Stomach (tissue), 9 donors: ENCODE measurements around the gene CADPS. TPM values are rescaled to one million over a fixed set of nuclear protein-coding genes. Genes with fewer than 3 reads are reported as not detected.

ENCODE experiments used
- DNase-seq, 2 donors: peaks; one replicate each; pipeline versions ENCODE4 v3.0.0 to v3.0.0-alpha.2; 2013 to 2019
- H3K27ac ChIP-seq, 5 donors: fragments of 200-600 bp in 4 of 5; sonication (generic) in 4 of 5; one replicate each; pipeline ENCODE4 v1.5.1; 2013 to 2019; ENCODE audit warnings: mild to moderate bottlenecking in 1 of 5, moderate library complexity in 1 of 5
- H3K27me3 ChIP-seq, 3 donors: fragments of 200-600 bp; sonication (generic); one replicate each; pipeline ENCODE4 v1.5.1; 2017 to 2019; ENCODE audit warnings: mixed run types in 1 of 3
- H3K36me3 ChIP-seq, 4 donors: fragments of 200-600 bp; sonication (generic); 1 replicate in 3 of 4; 2 replicates in 1 of 4; pipeline ENCODE4 v1.5.1; 2016 to 2019
- H3K4me1 ChIP-seq, 4 donors: fragments of 200-600 bp; sonication (generic); one replicate each; pipeline ENCODE4 v1.5.1; 2016 to 2019
- H3K4me3 ChIP-seq, 4 donors: fragments of 200-600 bp; sonication (generic) in 3 of 4; one replicate each; pipeline ENCODE4 v1.5.1; 2016 to 2019; ENCODE audit warnings: mild to moderate bottlenecking in 1 of 4
- H3K9me3 ChIP-seq, 4 donors: fragments of 200-600 bp; sonication (generic); one replicate each; pipeline ENCODE4 v1.5.1; 2016 to 2019
- CTCF ChIP-seq, 7 experiments: fragments of 450-650 bp in 4 of 7; fragments of 200-600 bp in 3 of 7; sonication (generic) in 3 of 7; IDR thresholded peaks; one replicate each; pipeline ENCODE4 v1.5.1; 2016 to 2019; ENCODE audit warnings: antibody characterized with exemption in 7 of 7, control low read depth in 2 of 7, mild to moderate bottlenecking in 1 of 7
- EP300 ChIP-seq: sonication (generic); formaldehyde crosslinking; IDR thresholded peaks from one replicate; pipeline ENCODE4 v1.6.1; 2017; ENCODE audit warnings: antibody characterized with exemption
- POLR2A ChIP-seq, 4 donors: fragments of 450-650 bp; IDR thresholded peaks; one replicate each; pipeline ENCODE4 v1.6.1; 2016; ENCODE audit warnings: antibody characterized with exemption in 4 of 4, control low read depth in 2 of 4, mild to moderate bottlenecking in 1 of 4, moderate library complexity in 1 of 4
- POLR2AphosphoS5 ChIP-seq, 3 donors: sonication (generic); formaldehyde crosslinking; IDR thresholded peaks; one replicate each; pipeline ENCODE4 v1.6.1; 2016; ENCODE audit warnings: antibody characterized with exemption in 3 of 3
- WGBS, 5 donors: extraction: QIAGEN DNeasy Blood & Tissue Kit in 3 of 5; methylation state at CpG; one replicate each; pipeline versions ENCODE4 v1.1.5 to v1.1.7; 2013 to 2018; 5-methylcytosine and 5-hydroxymethylcytosine counted together
- intact Hi-C: fragments of 100-400 bp; cut with DNase I; formaldehyde crosslinking; loops from one replicate; pipeline ENCODE4 v1.15.1; 2023; ENCODE audit warnings: low total_unique reads
- polyA plus RNA-seq, 3 donors: library from polyadenylated mRNA; stranded (reverse); fragments of 200-250 nt; gene quantifications; one replicate each; pipeline ENCODE4 v1.2.3, GENCODE V29; 2013
- total RNA-seq, 5 donors: library from RNA; depleted of rRNA; stranded (reverse); fragments of >200 nt; gene quantifications; one replicate each; pipeline versions ENCODE4 v1.1.0 to v1.2.3, GENCODE V29; 2014 to 2016
- donor health status: healthy with polysubstance abuse.
- donor health status: Bipolar disorder and iron deficiency.
- donor health status: healthy.

The CADPS gene
- total and polyA plus RNA-seq, 8 donors, result 0.58 to 32.2 (median 3.4) TPM

- peaks cover 0 to 16% (median 10%) of the 10 kb centered on the region in 4 donors for H3K9me3 ChIP-seq
- H3K27ac ChIP-seq, result peak overlapping the region in 2 of 5 donors; percentile 37 to 56
- 8 to 15% (median 10%) methylated on average over 4 of the region's 4 CpGs for WGBS, 5 donors
- intact Hi-C loops, result no loop called here
- H3K4me1 ChIP-seq, result peaks cover 14 to 24% (median 19%) of the 10 kb centered on the region in 4 donors
- no peak for TF ChIP-seq POLR2A (IDR thresholded peaks at IDR 0.05)
- TF ChIP-seq EP300, result no peak
- TF ChIP-seq CTCF (IDR thresholded peaks at IDR 0.05), result no peak
- no peak for TF ChIP-seq POLR2AphosphoS5 (IDR thresholded peaks at IDR 0.05)
- peaks cover 13 to 58% (median 31%) of the 10 kb centered on the region in 3 donors for H3K27me3 ChIP-seq
- no peaks in the 10 kb centered on the region for H3K36me3 ChIP-seq
- DNase-seq, result no peak
- H3K4me3 ChIP-seq, result peak overlapping the region; percentile 39 to 57 (median 46)
These were observed 1.8 kb downstream of the CADPS start for GRCh38 chr3:62873451-62873760.

- Histone ChIP-seq H3K36me3 (no peaks in the 10 kb centered on the region), H3K4me3 (no peak overlapping the region), H3K9me3 (peaks cover 0 to 16% (median 10%) of the 10 kb centered on the region in 4 donors), H3K27ac (no peak overlapping the region), H3K4me1 (peaks cover 14 to 24% (median 19%) of the 10 kb centered on the region in 4 donors), H3K27me3 (peaks cover 13 to 50% (median 31%) of the 10 kb centered on the region in 3 donors)
- no peak for DNase-seq
- TF ChIP-seq POLR2AphosphoS5 (IDR thresholded peaks at IDR 0.05), result no peak
- no peak for TF ChIP-seq POLR2A (IDR thresholded peaks at IDR 0.05)
- TF ChIP-seq EP300, result no peak
- TF ChIP-seq CTCF (IDR thresholded peaks at IDR 0.05), result no peak
- intact Hi-C loops, result no loop called here
- 17 to 39% (median 25%) methylated on average over 1 of the region's 1 CpG for WGBS, 5 donors
These were observed 2.9 kb downstream of the CADPS start for GRCh38 chr3:62872318-62872717.

GRCh38 chr3:62870321-62870720 lies 4.9 kb downstream of the CADPS start:
- Histone ChIP-seq H3K27me3 (peaks cover 5 to 31% (median 21%) of the 10 kb centered on the region in 3 donors), H3K9me3 (peaks cover 0 to 5% (median 2%) of the 10 kb centered on the region in 4 donors), H3K4me1 (peaks cover 14 to 20% (median 17%) of the 10 kb centered on the region in 4 donors), H3K27ac (no peak overlapping the region), H3K36me3 (no peaks in the 10 kb centered on the region), H3K4me3 (no peak overlapping the region)
- intact Hi-C loops, result no loop called here
- no peak for DNase-seq
- WGBS, 5 donors, result 69 to 95% (median 87%) methylated on average over 1 of the region's 1 CpG
- TF ChIP-seq POLR2A (IDR thresholded peaks at IDR 0.05) (no peak), EP300 (no peak), CTCF (IDR thresholded peaks at IDR 0.05) (no peak), POLR2AphosphoS5 (IDR thresholded peaks at IDR 0.05) (no peak)

DNA sequence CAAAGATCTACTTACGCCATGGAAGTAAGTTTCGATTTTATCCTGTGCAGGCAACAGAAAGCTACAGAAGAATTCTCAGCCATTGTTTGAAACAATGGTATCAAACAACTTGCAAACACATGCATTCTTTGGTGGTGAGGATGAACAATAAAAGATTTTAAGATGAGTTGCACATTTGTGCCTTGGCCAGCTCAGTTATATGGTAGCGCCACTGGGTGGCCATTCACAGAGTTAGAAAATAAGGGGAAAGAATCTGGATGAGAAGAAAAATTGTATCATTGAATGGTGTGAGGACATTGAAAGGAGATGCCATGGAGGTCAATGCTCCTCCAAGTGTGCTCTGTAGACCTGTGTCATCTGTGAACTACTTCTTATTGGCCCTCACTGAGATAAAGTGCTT lies 11.6 kb downstream of the CADPS start:
- 88 to 97% (median 95%) methylated on average over 3 of the region's 3 CpGs for WGBS, 5 donors
- H3K4me3 ChIP-seq, result no peak overlapping the region

More for the DNA sequence above, 11.6 kb downstream of the CADPS start:
- H3K27me3 ChIP-seq, result no peaks in the 10 kb centered on the region
- intact Hi-C loops, result no loop called here
- TF ChIP-seq EP300 (no peak), POLR2AphosphoS5 (IDR thresholded peaks at IDR 0.05) (no peak), POLR2A (IDR thresholded peaks at IDR 0.05) (no peak), CTCF (IDR thresholded peaks at IDR 0.05) (no peak)
- no peaks in the 10 kb centered on the region for H3K4me1 ChIP-seq
- no peaks in the 10 kb centered on the region for H3K36me3 ChIP-seq
- no peaks in the 10 kb centered on the region for H3K9me3 ChIP-seq
- H3K27ac ChIP-seq, result no peak overlapping the region
- no peak for DNase-seq
